GM06990 (cell line): Measurements from ENCODE around the gene SLCO3A1.

Experiments used
- DNase-seq: peaks from one replicate; pipeline ENCODE4 v3.0.0-alpha.2; 2011; ENCODE audit not compliant: insufficient read length; ENCODE audit errors: extremely low read depth
- H3K27me3 ChIP-seq: replicated peaks from 2 replicates; pipeline ENCODE4 v1.6.0; 2011; ENCODE audit warnings: low read length; ENCODE audit not compliant: control insufficient read depth, insufficient read depth
- H3K36me3 ChIP-seq: 2 replicates; pipeline ENCODE4 v1.5.1; 2011; ENCODE audit warnings: low read length; ENCODE audit not compliant: control insufficient read depth, insufficient read depth
- H3K4me3 ChIP-seq: replicated peaks from 2 replicates; pipeline ENCODE4 v1.5.1; 2011; ENCODE audit warnings: low read depth, mild to moderate bottlenecking, control low read depth, low read length
- TF ChIP-seq, protein P1 (sequence below): IDR thresholded peaks from 2 replicates; pipeline ENCODE4 v1.5.1; 2011; ENCODE audit warnings: low read length, control low read depth, mild to moderate bottlenecking, inconsistent platforms; ENCODE audit not compliant: insufficient read depth, poor library complexity, severe bottlenecking

Gene SLCO3A1

GRCh38 chr15:91860498-91860897 is 7.0 kb downstream of the SLCO3A1 start:
- TF ChIP-seq, protein P1, sequence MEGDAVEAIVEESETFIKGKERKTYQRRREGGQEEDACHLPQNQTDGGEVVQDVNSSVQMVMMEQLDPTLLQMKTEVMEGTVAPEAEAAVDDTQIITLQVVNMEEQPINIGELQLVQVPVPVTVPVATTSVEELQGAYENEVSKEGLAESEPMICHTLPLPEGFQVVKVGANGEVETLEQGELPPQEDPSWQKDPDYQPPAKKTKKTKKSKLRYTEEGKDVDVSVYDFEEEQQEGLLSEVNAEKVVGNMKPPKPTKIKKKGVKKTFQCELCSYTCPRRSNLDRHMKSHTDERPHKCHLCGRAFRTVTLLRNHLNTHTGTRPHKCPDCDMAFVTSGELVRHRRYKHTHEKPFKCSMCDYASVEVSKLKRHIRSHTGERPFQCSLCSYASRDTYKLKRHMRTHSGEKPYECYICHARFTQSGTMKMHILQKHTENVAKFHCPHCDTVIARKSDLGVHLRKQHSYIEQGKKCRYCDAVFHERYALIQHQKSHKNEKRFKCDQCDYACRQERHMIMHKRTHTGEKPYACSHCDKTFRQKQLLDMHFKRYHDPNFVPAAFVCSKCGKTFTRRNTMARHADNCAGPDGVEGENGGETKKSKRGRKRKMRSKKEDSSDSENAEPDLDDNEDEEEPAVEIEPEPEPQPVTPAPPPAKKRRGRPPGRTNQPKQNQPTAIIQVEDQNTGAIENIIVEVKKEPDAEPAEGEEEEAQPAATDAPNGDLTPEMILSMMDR, result no peak
- Histone ChIP-seq H3K36me3 (no peaks in the 10 kb centered on the region), H3K27me3 (peaks cover 6% of the 10 kb centered on the region), H3K4me3 (no peak overlapping the region)
- no peak for DNase-seq

GRCh38 chr15:91861223-91861622 is 7.7 kb downstream of the SLCO3A1 start:
- Histone ChIP-seq H3K27me3 (peaks cover 6% of the 10 kb centered on the region), H3K36me3 (no peaks in the 10 kb centered on the region), H3K4me3 (no peak overlapping the region)
- DNase-seq, result no peak
- TF ChIP-seq, protein P1, result no peak

- H3K36me3 ChIP-seq, result no peaks in the 10 kb centered on the region
- no peak overlapping the region for H3K4me3 ChIP-seq
- H3K27me3 ChIP-seq, result peaks cover 6% of the 10 kb centered on the region
- DNase-seq, result no peak
- TF ChIP-seq, protein P1, result no peak
Measured at GRCh38 chr15:91862891-91863504, 9.5 kb downstream of the SLCO3A1 start.

- H3K36me3 ChIP-seq, result no peaks in the 10 kb centered on the region
- peaks cover 6% of the 10 kb centered on the region for H3K27me3 ChIP-seq
- TF ChIP-seq, protein P1, result no peak
- H3K4me3 ChIP-seq, result no peak overlapping the region
- no peak for DNase-seq
Measured at GRCh38 chr15:91863621-91864255, 10.2 kb downstream of the SLCO3A1 start.

DNA sequence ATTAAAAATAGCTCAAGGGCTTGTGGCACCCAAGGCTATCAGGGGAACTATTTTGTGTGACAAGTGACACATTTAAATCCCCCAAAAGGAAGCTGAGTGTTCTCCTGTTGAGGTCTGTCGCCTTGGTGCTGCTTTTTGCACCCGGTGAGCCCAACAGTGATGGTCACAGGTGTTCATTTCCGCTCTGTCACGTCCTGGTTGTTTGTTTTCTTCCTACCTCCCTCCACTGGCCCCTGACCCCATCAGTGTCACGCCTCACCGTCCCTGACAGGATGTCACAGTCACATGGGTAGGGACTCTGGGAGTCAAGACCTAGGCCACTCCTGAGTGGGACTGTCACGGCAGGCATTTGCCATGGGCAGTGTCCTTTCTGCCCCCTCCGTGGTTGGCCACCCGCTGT is 11.2 kb downstream of the SLCO3A1 start:
- TF ChIP-seq, protein P1, result no peak
- Histone ChIP-seq H3K36me3 (no peaks in the 10 kb centered on the region), H3K4me3 (no peak overlapping the region), H3K27me3 (peaks cover 6% of the 10 kb centered on the region)
- no peak for DNase-seq

GRCh38 chr15:91865486-91865885 is 12.0 kb downstream of the SLCO3A1 start:
- no peaks in the 10 kb centered on the region for H3K36me3 ChIP-seq
- TF ChIP-seq, protein P1, result no peak
- no peak overlapping the region for H3K4me3 ChIP-seq
- peaks cover 5% of the 10 kb centered on the region for H3K27me3 ChIP-seq
- no peak for DNase-seq
